T-helper 1 cell treated with Interleukin-12 subunit alpha and Interleukin-12 subunit beta and Interleukin-4 antibody, amounts not matched to agents 30 ng/mL and 1 ng/mL, for 36 hours (primary cell): ENCODE results near the gene UPP1. TPM values are rescaled to one million over a fixed set of nuclear protein-coding genes. Genes with fewer than 3 reads are reported as not detected.

Experiments
- intact Hi-C: fragments of 100-400 bp; cut with micrococcal nuclease; formaldehyde crosslinking; loops from one replicate; pipeline ENCODE4 v1.15.1; 2024
- total RNA-seq: library from RNA; stranded (reverse); gene quantifications from 2 replicates; pipeline ENCODE4 v1.2.3, GENCODE V29; 2022

The UPP1 gene
- total RNA-seq, 1 donor from 2014 or later = 79.4 TPM

- intact Hi-C loops = no loop called here
These were observed 59.2 kb downstream of the UPP1 start for GRCh38 chr7:48148311-48148710.

DNA sequence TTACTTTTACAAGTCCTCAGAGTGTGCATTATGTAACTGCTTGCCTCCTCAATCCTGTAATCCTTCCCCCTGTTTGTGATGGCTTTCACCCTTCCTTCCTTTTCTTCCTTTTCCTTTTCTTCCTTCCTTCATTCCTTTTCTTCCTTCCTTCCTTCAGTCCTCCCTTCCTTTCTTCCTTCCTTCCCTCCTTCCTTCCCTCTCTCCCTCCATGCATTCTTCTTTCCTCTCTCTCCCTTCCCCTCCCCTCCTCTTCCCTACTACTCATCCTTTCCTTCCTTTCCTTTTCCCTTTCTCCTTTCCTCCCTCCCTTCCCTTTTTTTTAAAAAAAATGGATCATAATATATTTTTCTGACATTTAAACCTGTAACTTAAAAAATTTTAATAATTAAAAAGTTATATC is 60.0 kb downstream of the UPP1 start:
- intact Hi-C loops = no loop called here

GRCh38 chr7:48150086-48150485 is 61.0 kb downstream of the UPP1 start:
- intact Hi-C loops = no loop called here

DNA sequence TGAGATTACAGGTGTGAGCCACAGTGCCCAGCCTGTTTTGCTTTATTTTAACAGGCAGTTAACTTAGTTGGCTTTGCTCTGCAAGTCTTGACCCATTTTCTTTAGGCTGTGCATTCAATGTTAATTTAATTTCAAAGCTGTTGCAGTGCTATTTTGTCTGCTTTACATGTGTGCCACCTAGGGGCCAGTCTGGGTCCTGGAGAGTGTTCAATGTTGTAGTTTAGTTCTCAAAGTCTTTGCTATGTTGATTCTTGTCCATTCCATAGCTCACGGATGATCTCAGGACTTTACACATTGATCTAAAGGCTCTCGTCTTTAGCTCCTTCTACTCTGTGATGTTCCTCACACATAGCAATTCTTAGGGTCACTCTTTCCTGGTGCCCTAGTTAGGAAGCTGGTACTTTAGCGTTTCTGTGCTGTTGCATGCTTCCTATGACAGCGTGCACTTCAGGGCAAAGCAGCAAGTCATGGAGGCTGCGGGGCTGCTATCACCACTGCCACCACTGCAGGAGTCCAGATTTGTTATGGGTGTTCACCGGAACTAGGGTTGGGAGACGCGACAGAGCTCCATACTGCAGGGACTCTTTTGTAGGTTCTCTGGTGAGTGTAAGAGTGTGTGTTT is 65.8 kb downstream of the UPP1 start:
- intact Hi-C loops = loop anchor here (1.0 kb wide), 3 partner anchors 45 to 210 kb away; no protein-coding TSS in a partner anchor

Other genes with a start within 250 kb of the UPP1 start
- gene PKD1L1, start 140.8 kb upstream of the UPP1 start, total RNA-seq = 0.07 and 0.12 TPM in 2 replicates
- 35.9 and 38.8 TPM in 2 replicates for gene HUS1, start 109.7 kb upstream of the UPP1 start, total RNA-seq
- not detected in 2 replicates for gene SUN3, start 60.2 kb upstream of the UPP1 start, total RNA-seq
- 0.10 TPM in 1 of 2 replicates, not detected in the other for gene C7orf57, start 53.7 kb upstream of the UPP1 start, total RNA-seq
- 0.05 and 0.29 TPM in 2 replicates for gene ABCA13, start 82.2 kb downstream of the UPP1 start, total RNA-seq